ENCODE measurements around the gene FMNL2.

DNA sequence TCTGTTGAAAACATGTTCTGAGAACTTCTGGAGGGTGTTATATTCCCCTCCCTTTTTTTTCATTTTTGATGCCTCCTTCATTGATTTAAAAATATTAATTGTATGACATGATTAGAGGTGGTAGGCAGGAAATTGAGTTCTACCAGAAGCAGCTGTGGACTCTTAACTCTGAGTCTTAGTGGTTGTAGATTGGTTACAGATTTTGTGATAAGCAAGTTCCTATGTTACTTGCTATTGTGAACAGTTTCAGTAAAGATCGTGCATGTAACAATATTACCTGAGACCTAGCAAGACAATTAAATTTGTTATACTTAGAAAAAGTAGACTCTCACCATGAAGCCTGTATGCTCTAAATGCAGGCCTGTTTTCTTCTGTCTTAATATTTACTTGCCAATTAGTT, 294.2 kb downstream of the FMNL2 start:
- TF ChIP-seq POLR2A (IDR thresholded peaks at IDR 0.05; ENCODE audit: low read depth) (no peak), EP300 (IDR thresholded peaks at IDR 0.05) (no peak), POLR2AphosphoS5 (IDR thresholded peaks at IDR 0.05) (no peak)
- TF ChIP-seq, protein P1, sequence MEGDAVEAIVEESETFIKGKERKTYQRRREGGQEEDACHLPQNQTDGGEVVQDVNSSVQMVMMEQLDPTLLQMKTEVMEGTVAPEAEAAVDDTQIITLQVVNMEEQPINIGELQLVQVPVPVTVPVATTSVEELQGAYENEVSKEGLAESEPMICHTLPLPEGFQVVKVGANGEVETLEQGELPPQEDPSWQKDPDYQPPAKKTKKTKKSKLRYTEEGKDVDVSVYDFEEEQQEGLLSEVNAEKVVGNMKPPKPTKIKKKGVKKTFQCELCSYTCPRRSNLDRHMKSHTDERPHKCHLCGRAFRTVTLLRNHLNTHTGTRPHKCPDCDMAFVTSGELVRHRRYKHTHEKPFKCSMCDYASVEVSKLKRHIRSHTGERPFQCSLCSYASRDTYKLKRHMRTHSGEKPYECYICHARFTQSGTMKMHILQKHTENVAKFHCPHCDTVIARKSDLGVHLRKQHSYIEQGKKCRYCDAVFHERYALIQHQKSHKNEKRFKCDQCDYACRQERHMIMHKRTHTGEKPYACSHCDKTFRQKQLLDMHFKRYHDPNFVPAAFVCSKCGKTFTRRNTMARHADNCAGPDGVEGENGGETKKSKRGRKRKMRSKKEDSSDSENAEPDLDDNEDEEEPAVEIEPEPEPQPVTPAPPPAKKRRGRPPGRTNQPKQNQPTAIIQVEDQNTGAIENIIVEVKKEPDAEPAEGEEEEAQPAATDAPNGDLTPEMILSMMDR (IDR thresholded peaks at IDR 0.05): no peak

All from esophagus muscularis mucosa (tissue), 4 donors.